Esophagus mucosa (tissue), 1 donor: ENCODE measurements around the gene TMSB4X. TPM values are rescaled to one million over a fixed set of nuclear protein-coding genes. Genes with fewer than 3 reads are reported as not detected.

Experiments used
- total RNA-seq: library from RNA; stranded (reverse); gene quantifications from one replicate; pipeline ENCODE4 v1.2.4, GENCODE V29; 2023
- donor health status: DM: yes; HTN: yes; CAD: no.

The TMSB4X gene
- total RNA-seq, 1 donor from 2014 or later: 1,041 TPM

Other genes starting within 250 kb of the TMSB4X start
- 37.3 TPM for gene PRPS2, start 183.7 kb upstream of the TMSB4X start, total RNA-seq
- gene TLR7, start 108.0 kb upstream of the TMSB4X start, total RNA-seq: 0.08 TPM
- gene TLR8, start 68.5 kb upstream of the TMSB4X start, total RNA-seq: 0.32 TPM
- gene FAM9C, start 69.5 kb downstream of the TMSB4X start, total RNA-seq: not detected